Activated naive CD8-positive, alpha-beta T cell treated with anti-CD3 and anti-CD28 coated beads, Interleukin-2, amount 50 U/mL, for 16 hours (primary cell): ENCODE results near the gene KIF1B.
"Not testable (repeated sequence)": the region's sequence is repeated elsewhere in the genome, so short reads cannot be mapped to it uniquely, and the experiment has no call there.

Source experiments
- DNase-seq: peaks from one replicate; pipeline ENCODE4 v3.0.0-alpha.2; 2020; ENCODE audit warnings: low read depth, low spot score

The KIF1B gene

GRCh38 chr1:10328180-10328963 lies 118.0 kb downstream of the KIF1B start:
- no peak for DNase-seq

GRCh38 chr1:10337436-10337835 lies 127.1 kb downstream of the KIF1B start:
- no peak for DNase-seq

GRCh38 chr1:10338047-10338446 lies 127.7 kb downstream of the KIF1B start:
- peak; percentile 1 for DNase-seq

GRCh38 chr1:10338611-10339010 lies 128.2 kb downstream of the KIF1B start:
- no peak for DNase-seq

DNA sequence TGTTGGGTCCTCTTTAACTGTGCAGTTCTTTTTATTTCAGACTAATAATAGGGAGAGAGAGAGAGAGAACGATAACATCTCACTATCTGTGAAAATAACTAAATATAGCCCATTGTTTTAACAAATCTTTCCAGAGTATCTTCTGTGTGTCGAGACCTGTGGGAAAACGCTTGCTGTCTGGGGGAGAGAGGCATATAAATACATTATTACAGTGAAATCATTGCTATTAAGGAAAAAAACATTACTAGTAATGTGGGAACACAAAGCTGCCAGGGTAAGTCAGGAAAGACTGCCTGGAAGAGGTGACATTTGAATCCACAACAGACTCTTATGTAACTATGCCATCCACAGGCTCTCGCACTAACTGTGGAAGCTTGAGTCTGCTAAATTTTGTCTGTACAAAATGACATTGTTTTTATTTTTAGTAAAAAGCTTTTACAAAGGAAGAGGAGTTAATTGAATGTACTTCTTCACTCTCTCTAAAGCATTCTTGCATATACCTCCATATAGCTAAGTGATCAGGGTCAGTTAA lies 128.7 kb downstream of the KIF1B start:
- DNase-seq: no peak

- DNase-seq: no peak
Observed at GRCh38 chr1:10339815-10340214, 129.4 kb downstream of the KIF1B start.

GRCh38 chr1:10340930-10341590 lies 130.7 kb downstream of the KIF1B start:
- DNase-seq: no peak

- DNase-seq: no peak
Observed at GRCh38 chr1:10347109-10347508, 136.7 kb downstream of the KIF1B start.

- DNase-seq: no peak
Observed at GRCh38 chr1:10353282-10353681, 142.9 kb downstream of the KIF1B start.

GRCh38 chr1:10353693-10354092 lies 143.3 kb downstream of the KIF1B start:
- no peak for DNase-seq

DNA sequence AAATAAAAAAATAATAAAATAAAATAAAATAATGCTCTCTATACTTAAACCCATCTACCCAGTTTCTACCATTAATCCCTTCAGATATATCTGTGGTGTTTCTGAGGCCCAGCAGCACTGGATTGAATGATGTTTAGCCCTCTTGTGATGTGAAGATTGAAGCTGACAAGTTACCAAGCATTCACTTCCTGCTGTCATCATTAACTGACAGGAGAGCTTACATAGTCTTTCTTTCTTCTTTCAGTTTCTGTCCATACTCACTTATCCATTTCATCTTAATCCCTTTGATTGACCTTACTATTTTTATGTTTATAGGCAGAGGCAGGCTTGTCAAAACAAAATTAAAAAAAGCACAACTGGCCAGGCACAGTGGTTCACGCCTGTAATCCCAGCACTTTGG lies 149.7 kb downstream of the KIF1B start:
- DNase-seq: no peak

DNA sequence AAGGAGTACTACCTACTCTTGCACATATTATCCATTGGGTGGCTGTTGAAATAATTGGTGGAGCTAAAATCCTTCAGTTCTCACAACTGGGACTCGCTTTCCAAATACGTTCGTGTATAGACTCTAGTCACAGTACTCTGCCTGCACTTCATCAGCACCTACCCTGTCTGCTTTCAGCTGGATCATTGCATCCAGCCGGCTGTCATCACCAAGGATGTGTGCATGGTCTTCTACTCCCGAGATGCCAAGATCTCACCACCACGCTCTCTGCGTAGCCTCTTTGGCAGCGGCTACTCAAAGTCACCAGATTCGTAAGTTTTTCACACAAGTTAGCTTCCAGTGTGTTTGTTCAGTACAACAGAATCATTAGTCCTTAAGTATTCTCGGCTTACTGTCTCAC lies 151.1 kb downstream of the KIF1B start:
- no peak for DNase-seq

- DNase-seq: no peak
Observed at GRCh38 chr1:10368194-10368593, 157.8 kb downstream of the KIF1B start.

GRCh38 chr1:10374442-10374860 lies 164.1 kb downstream of the KIF1B start:
- no peak for DNase-seq

DNA sequence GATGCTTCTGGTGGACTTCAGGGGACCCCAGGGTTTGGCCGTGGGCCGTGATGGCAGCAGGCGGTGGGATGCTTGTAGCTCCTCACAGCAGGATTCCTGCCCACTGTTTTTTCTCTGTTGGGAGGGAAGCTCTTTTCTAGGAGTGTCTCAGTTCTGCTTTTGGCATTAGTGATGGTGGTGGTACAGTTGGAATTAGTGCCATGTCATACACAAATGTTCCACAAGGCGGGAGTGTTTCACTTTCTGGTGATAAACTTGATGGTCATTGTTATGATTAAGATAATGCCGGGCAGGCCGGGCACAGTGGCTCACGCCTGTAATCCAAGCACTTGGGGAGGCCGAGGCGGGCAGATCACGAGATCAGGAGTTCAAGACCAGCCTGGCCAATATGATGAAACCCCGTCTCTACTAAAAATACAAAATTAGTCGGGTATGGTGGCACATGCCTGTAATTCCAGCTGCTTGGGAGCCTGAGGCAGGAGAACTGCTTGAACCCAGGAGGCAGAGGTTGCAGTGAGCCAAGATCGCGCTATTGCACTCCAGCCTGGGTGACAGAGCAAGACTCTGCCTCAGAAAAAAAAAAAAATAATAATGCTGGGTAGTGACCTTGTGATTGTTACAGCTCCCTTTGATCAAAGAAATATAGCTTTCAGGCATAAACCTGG lies 167.1 kb downstream of the KIF1B start:
- not testable (repeated sequence) for DNase-seq

- DNase-seq: no peak
Observed at GRCh38 chr1:10378081-10378841, 167.9 kb downstream of the KIF1B start.

- no peak for DNase-seq
Observed at GRCh38 chr1:10379101-10379620, 168.8 kb downstream of the KIF1B start.

DNA sequence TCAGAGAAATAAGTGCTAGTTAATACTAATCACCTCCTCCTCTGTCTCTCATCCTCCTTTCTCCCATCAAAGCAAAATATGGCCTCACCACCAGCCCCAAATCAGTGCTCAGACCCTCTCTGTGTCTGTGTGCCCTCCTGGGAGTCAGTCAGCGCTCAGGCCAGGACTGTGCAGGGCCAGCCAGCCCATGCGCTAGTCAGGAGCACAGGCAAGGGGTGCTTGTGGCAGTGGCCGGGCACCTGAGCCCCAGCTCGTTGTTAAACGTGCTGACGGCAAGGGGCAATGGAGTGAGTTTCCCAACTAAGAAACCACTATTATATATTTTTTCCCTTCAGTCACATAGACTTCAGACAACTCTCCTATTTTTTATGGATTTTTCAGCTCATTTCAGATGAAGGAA lies 169.3 kb downstream of the KIF1B start:
- DNase-seq: no peak

GRCh38 chr1:10380594-10381275 lies 170.4 kb downstream of the KIF1B start:
- DNase-seq: no peak

- no peak for DNase-seq
Observed at GRCh38 chr1:10383630-10384029, 173.3 kb downstream of the KIF1B start.

- no peak for DNase-seq
Observed at GRCh38 chr1:10384219-10384618, 173.8 kb downstream of the KIF1B start.
